ENCODE data around the gene CLCA2. TPM values are rescaled to one million over a fixed set of nuclear protein-coding genes. Genes with fewer than 3 reads are reported as not detected.

CLCA2 gene
- total and polyA plus RNA-seq, 4 donors = not detected

DNA sequence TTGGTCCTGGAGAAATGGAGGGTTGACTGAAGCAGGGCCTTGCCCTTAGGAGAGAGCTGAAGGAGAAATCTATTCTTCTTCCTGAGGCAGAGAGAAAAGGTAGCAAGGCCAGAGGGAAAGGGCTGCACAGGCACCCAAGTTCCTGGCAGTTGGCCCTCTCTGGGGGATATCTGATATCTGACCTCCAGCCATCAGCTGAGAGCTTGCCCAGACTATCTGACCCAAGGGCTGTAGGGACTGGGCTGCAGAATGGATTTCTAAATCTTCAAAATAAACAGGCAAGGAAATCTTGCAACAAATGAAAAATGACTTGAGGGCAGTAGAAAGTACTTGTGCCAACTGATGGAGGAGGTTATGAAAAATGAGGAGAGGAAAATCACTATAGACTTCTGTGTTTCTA, 498 bp upstream of the CLCA2 start (continued):
- TF ChIP-seq ATF3 (IDR thresholded peaks at IDR 0.05) = no peak

DNA sequence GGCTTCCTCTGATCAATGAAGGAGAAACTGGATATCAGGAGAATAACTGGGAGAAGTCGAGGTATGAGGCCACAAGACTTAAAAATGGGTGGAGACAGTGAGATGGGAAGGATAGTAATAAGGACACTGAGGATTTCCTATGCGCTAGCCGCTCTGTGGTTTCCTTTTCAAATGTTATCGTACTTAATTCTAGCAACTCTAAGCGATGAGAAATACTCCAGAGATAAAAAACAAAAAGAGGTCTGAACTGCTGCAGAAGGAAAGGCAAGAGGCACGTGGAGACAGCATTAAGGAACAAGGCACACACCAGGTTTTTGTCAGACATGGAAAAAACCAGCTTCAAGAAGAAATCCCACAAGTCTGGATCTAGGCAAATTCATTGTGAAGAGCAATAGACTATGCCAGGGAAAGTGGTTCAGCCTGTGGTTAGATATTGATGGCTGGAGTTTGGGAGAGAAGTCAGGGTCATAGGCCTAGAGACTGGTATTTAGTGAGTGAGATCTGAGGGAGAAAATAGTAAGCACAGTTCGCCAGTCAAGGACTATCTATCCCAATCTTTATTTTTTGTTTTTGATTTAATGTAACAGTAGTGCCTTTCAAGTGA, 5.3 kb downstream of the CLCA2 start:
- WGBS = 72% methylated on average over 7 of the region's 7 CpGs
- TF ChIP-seq, protein P1, sequence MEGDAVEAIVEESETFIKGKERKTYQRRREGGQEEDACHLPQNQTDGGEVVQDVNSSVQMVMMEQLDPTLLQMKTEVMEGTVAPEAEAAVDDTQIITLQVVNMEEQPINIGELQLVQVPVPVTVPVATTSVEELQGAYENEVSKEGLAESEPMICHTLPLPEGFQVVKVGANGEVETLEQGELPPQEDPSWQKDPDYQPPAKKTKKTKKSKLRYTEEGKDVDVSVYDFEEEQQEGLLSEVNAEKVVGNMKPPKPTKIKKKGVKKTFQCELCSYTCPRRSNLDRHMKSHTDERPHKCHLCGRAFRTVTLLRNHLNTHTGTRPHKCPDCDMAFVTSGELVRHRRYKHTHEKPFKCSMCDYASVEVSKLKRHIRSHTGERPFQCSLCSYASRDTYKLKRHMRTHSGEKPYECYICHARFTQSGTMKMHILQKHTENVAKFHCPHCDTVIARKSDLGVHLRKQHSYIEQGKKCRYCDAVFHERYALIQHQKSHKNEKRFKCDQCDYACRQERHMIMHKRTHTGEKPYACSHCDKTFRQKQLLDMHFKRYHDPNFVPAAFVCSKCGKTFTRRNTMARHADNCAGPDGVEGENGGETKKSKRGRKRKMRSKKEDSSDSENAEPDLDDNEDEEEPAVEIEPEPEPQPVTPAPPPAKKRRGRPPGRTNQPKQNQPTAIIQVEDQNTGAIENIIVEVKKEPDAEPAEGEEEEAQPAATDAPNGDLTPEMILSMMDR (IDR thresholded peaks at IDR 0.05; ENCODE audit: low read depth, low read length, missing input control) = no peak
- no peak for TF ChIP-seq FOXA1 (IDR thresholded peaks at IDR 0.05)
- TF ChIP-seq SP1 (IDR thresholded peaks at IDR 0.05) = no peak
- TF ChIP-seq JUND (IDR thresholded peaks at IDR 0.05) = no peak
- no peak for TF ChIP-seq TAF1 (conservative IDR thresholded peaks at IDR 0.05)
- TF ChIP-seq, protein P2, sequence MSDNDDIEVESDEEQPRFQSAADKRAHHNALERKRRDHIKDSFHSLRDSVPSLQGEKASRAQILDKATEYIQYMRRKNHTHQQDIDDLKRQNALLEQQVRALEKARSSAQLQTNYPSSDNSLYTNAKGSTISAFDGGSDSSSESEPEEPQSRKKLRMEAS (IDR thresholded peaks at IDR 0.05) = no peak
- TF ChIP-seq GABPA (IDR thresholded peaks at IDR 0.05 in 1 of 2, conservative IDR thresholded peaks at IDR 0.05 in 1 of 2) = no peak
- no peak for TF ChIP-seq HNF4G (IDR thresholded peaks at IDR 0.05)
- TF ChIP-seq REST (IDR thresholded peaks at IDR 0.05) = no peak
- no peak for TF ChIP-seq YY1 (IDR thresholded peaks at IDR 0.05)
- no peak for TF ChIP-seq FOXA2 (IDR thresholded peaks at IDR 0.05)
- no peak for TF ChIP-seq NR2F2 (IDR thresholded peaks at IDR 0.05)
- TF ChIP-seq, protein P3, sequence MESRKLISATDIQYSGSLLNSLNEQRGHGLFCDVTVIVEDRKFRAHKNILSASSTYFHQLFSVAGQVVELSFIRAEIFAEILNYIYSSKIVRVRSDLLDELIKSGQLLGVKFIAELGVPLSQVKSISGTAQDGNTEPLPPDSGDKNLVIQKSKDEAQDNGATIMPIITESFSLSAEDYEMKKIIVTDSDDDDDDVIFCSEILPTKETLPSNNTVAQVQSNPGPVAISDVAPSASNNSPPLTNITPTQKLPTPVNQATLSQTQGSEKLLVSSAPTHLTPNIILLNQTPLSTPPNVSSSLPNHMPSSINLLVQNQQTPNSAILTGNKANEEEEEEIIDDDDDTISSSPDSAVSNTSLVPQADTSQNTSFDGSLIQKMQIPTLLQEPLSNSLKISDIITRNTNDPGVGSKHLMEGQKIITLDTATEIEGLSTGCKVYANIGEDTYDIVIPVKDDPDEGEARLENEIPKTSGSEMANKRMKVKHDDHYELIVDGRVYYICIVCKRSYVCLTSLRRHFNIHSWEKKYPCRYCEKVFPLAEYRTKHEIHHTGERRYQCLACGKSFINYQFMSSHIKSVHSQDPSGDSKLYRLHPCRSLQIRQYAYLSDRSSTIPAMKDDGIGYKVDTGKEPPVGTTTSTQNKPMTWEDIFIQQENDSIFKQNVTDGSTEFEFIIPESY (IDR thresholded peaks at IDR 0.05) = no peak
- TF ChIP-seq ATF3 (IDR thresholded peaks at IDR 0.05) = no peak
- TF ChIP-seq RAD21 (IDR thresholded peaks at IDR 0.05) = no peak
- TF ChIP-seq RXRA (IDR thresholded peaks at IDR 0.05) = no peak
- no peak for TF ChIP-seq EGR1 (IDR thresholded peaks at IDR 0.05; ENCODE audit: low read depth in 2 of 2)
- no peak overlapping the region for H3K4me3 ChIP-seq (ENCODE audit: low read depth in 1 of 3, low read length in 3 of 3)
- DNase-seq (ENCODE audit: low spot score) = no peak
- peaks cover 0 to 9% (median 0%) of the 10 kb centered on the region in 4 donors for H3K27me3 ChIP-seq (ENCODE audit: control insufficient read depth in 4 of 4, insufficient read depth in 4 of 4, low read length in 3 of 4)
- no peak overlapping the region for H3K9ac ChIP-seq (ENCODE audit: low read depth in 1 of 2, low read length in 2 of 2)
- H3K9me3 ChIP-seq (ENCODE audit: control insufficient read depth in 4 of 4, low read length in 3 of 4) = no peaks in the 10 kb centered on the region
- peaks cover 0 to 7% (median under 1%) of the 10 kb centered on the region in 4 donors for H3K4me1 ChIP-seq (ENCODE audit: control insufficient read depth in 4 of 4, insufficient read depth in 4 of 4, low read length in 3 of 4)
- no peaks in the 10 kb centered on the region for H3K36me3 ChIP-seq (ENCODE audit: control insufficient read depth in 4 of 4, insufficient read depth in 3 of 4, low read depth in 1 of 4, low read length in 3 of 4)
- peak overlapping the region; percentile 3 to 13 for H3K27ac ChIP-seq (ENCODE audit: low read depth in 1 of 2, low read length in 2 of 2)

All from liver (tissue), 9 donors.